ENCODE data around the gene POLR1A.
A peak's percentile ranks its signal among the peaks of the same experiment; 100 is the strongest.

POLR1A gene

DNA sequence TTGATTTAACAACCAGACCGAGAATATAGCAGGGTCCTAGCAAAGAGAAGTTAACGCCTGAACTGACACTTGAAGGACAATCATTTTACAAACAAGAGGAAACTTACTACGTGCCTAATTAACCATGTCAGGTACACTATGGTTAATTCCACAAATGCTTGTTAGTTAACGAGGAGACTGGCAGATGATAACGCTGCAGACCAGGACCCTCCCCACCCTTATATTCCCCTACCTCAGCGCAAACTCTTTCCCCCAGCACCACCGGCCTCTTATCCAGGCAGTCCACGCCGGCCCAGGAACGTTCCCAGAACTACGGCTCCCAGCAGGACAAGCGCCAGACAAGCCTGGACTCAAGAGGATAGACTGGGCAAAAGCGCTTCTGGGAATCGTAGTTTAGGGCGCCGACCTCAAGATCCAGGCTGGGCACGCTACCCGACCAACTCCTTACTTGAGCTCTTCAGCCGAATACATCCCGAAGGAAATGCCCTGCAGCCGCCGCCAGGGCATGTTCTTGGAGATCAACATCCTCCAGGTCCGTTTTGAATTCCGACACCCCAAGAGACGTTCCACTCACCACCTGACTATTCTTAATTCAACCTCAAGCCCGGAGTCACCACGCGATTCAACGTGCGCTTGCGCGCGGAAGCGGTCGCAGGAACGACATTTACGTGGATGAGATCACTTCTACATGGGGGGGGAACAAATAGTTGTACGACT, at the start of gene POLR1A:
POLR1A (minus strand) TSS at position 635 of the 717 bp plus-strand sequence; CDS start at position 525, 110 bp downstream.
- DNase-seq (ENCODE audit: low spot score), result peak; percentile 96

- no peak for DNase-seq (ENCODE audit: low spot score)
Observed at GRCh38 chr2:86150502-86150901, 44.8 kb upstream of the POLR1A start.

DNA sequence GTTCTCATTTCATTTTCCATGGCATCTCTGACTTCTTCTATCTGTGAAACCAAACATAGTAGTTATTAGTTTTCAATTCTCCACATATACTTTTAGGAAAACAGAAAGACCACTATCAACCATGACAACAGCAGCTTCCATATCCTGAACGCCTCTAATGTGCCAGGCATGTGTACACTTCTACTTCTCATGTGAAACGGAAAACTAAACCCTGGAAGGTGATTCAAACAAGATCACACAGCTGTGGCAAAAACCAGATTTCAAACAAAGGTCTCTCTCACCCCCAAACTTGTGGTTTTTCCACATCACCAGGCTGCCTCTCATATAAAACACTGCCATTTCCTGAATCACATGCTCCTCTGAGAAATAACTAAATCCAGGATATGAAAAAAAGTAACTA, 42.1 kb upstream of the POLR1A start:
- no peak for DNase-seq (ENCODE audit: low spot score)

GRCh38 chr2:86143926-86144685, 38.4 kb upstream of the POLR1A start:
- DNase-seq (ENCODE audit: low spot score), result peak; percentile 52

DNA sequence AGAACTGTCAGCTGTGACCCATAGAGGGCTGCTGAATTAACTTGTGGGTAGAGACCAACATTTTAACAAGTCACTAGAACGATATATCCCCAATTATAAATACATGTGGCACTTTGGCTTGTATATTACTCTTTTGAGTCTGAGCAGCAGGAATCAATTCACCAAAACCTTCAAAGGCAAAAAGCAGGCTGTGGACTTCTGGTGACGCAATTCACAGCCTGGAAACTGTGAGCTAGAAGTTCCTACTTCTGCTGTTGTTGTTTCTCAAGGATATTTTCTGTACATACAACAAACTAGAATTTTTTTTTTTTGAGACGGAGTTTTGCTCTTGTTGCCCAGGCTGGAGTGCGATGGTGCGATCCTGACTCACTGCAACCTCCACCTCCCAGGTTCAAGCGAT, 37.6 kb upstream of the POLR1A start:
- DNase-seq (ENCODE audit: low spot score), result no peak

- DNase-seq (ENCODE audit: low spot score), result no peak
Observed at GRCh38 chr2:86142436-86143257, 37.0 kb upstream of the POLR1A start.

- no peak for DNase-seq (ENCODE audit: low spot score)
Observed at GRCh38 chr2:86140969-86141392, 35.3 kb upstream of the POLR1A start.

DNA sequence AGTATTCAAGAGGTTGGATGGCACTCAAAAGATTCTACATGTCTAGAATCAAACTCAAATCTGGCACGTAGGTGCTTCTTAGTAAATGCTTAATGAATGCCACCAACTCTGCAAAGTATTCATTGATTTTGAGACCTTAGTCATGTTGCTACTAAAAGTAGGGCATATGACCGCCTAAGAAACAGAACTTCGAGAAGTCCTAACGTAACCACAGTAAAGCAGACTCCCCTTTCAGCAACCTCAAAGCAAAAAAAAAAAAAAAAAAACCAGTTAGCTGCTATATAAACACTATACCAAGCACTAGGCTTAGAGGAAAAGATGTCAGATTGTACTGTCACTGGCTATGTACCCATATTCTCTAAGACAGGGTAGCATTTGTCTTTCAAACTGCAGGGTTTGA, 34.3 kb upstream of the POLR1A start:
- DNase-seq (ENCODE audit: low spot score), result peak; percentile 33

DNA sequence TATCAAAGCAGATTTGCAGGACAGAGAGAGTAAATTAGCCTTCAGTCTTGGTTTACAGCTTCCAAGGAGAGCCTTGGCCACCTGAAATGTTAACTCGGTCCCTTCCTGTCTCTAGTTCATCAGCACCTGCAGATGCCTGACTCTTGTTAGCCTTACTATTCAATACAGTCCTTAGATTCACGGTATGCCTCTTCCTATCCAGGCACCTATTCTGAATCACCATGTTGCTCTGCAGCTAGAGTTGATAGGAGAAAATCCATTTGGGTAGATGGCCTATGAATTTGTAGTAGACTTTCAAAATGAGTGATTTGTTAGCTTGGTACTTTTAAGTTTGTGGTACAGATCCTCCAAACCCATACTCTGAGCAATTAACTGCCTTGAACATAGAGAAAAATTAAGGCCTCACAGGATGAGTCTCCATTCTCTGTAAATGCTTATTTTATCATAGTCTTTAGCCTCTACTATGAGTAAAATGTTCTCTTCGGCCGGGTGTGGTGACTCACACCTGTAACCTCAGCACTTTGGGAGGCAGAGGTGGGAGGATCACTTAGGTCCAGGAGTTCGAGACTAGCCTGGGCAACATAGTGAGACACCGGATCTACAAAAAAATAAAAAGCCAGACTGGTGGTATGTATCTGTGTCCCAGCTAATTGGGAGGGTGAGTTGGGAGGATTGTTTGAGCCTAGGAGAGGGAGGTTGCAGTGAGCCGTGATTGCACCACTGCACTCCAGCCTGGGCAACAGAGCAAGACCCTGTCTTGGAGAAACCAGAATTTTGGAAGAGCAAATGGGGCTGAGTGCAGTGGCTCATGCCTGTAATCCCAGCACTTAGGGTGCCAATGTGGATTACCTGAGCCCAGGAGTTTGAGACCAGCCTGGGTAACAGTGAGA, 33.3 kb upstream of the POLR1A start:
- no peak for DNase-seq (ENCODE audit: low spot score)

DNA sequence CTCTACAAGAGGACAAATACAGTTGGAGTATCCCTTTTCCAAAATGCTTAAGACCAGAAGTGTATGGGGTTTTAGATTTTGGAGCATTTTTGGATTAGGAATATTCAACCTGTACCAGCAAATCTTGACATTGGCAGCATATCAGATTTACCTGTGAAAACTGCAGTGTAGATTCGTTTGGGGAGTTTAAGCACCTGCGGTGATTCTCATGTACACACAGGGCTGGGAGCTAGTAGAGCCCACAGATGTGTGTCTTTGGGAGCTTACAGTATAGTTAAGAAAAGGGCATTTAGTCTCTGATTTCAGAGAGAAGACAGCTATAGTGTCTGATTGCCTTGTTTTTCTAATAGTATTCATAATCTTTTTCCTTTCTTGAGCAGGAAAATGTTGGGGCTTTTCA, 30.5 kb upstream of the POLR1A start:
- DNase-seq (ENCODE audit: low spot score), result no peak

- peak; percentile 18 for DNase-seq (ENCODE audit: low spot score)
Observed at GRCh38 chr2:86135653-86136052, 30.0 kb upstream of the POLR1A start.

- no peak for DNase-seq (ENCODE audit: low spot score)
Observed at GRCh38 chr2:86134709-86135108, 29.0 kb upstream of the POLR1A start.

DNA sequence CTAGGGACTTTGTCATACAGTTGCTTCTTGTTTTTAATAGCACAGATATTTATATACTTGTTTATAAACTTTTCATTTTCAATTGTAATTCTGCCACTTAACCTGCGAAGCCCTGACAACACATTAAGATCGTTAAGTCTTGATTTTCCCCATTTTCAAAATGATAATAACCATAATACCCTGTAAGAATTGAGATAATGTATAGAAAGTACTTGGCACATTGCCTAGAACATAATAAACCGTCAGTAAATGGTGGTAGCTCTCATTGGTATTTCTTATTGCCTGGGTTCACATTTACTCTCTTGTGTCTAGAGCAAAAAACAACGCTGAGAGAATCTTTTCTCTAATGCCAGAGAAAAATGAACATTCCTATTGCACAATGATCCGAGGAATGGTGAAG, 19.0 kb upstream of the POLR1A start:
- no peak for DNase-seq (ENCODE audit: low spot score)

DNA sequence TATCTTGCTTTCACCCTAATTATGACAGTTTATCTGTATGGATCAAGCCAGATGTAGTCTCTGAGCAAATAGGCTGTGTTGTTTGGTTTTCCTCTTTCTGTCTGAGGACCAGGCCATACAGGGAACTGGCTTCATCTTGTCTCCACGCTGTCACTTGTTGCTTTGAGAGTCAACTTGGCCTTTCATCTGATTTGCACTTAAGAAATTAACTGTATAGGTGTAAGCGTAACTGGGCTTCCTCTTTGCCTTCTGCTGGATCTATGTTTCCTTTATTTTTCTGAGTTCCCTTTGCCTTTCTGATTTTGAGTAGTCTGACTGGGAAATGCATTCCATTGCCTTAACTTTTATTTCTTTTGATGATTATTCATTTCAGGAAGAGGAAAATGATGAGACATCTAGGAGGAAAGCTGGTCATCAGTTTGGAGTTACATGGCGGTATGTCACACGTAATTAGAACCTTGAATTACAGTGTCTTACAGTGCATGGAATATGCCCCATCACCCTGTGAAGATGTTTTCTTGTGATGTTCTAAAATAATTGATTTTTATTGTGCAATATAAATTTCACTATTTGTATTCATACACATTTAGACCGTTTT, 17.7 kb upstream of the POLR1A start:
- DNase-seq (ENCODE audit: low spot score), result no peak

GRCh38 chr2:86118130-86118529, 12.4 kb upstream of the POLR1A start:
- DNase-seq (ENCODE audit: low spot score), result no peak

GRCh38 chr2:86107031-86107430, 1.3 kb upstream of the POLR1A start:
- DNase-seq (ENCODE audit: low spot score), result no peak

DNA sequence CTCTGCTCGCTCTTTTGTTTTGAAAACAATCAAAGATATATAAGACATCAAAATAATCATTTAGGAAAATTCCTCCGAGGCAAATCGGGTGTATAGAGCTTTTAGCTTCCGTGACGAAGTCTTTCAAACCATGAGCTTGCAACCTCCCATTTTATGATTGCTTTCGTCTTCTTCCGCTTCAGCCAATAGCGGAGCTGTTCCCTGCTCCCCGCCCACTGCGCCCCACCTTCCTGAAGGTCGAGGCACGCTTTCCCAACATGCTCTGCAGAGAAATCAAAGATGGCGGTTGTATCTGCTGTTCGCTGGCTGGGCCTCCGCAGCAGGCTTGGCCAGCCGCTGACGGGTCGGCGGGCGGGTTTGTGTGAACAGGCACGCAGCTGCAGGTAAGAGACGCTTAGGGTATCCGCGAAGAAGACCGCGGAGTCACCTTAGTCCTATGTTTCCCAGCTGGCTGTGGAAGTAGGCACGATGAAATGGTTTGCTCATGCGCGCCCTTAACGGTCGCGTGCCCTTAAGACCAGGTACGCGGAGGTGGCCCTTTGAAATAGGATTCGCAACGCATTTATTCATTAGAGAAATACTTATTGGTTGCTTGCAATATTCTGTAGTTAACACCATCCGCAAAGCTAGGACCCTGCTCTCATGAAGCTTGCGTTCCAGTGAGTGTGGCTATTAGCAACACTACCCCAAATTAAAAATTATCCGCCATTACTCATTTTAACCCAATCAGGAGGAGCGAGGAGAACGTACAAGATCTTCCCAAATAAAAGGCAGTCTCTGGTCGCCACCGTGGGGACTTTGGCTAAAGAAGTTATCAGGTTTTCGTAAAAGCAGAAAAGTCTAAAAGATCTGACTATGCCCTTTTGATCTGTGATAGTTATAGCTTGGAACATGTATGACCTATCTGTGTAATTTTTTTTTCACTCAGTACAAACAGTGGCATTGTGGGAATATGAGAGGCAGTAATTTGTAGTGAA, 571 bp upstream of the POLR1A start, which contains the start of gene PTCD3:
PTCD3 (plus strand) TSS at position 267 of the 977 bp plus-strand sequence; CDS start at position 280, 13 bp downstream.
- DNase-seq (ENCODE audit: low spot score), result peak; percentile 96

- no peak for DNase-seq (ENCODE audit: low spot score)
Observed at GRCh38 chr2:86102157-86102556, 3.5 kb downstream of the POLR1A start.

GRCh38 chr2:86097913-86098312, 7.8 kb downstream of the POLR1A start:
- DNase-seq (ENCODE audit: low spot score), result no peak

Measured in putamen (tissue), 1 donor.